T-helper 17 cell (primary cell): ENCODE data around the gene UBE2U. TPM values are rescaled to one million over a fixed set of nuclear protein-coding genes. Genes with fewer than 3 reads are reported as not detected.

Source experiments
- ATAC-seq: fragments of 150-1000 bp; cut with Tn5 transposase; 2 replicates; pipeline ENCODE4 v1.10.0; 2021; ENCODE audit warnings: mild to moderate bottlenecking, moderate library complexity
- DNase-seq, 3 donors: peaks; one replicate each; pipeline versions ENCODE4 v3.0.0 to v3.0.0-alpha.2; 2020 to 2021
- H3K9me3 ChIP-seq: one replicate; pipeline ENCODE4 v1.7.0; 2013; ENCODE audit warnings: low read length, mild to moderate bottlenecking; ENCODE audit not compliant: control insufficient read depth, poor library complexity, severe bottlenecking
- H3K27ac Mint-ChIP-seq: one replicate; pipeline ENCODE4 v1.8.0; 2022; ENCODE audit warnings: mild to moderate bottlenecking, moderate library complexity, mixed read lengths
- H3K27me3 Mint-ChIP-seq: one replicate; pipeline ENCODE4 v1.8.0; 2022; ENCODE audit warnings: mixed read lengths
- H3K36me3 Mint-ChIP-seq: one replicate; pipeline ENCODE4 v1.8.0; 2022; ENCODE audit warnings: low read depth, mixed read lengths
- H3K4me1 Mint-ChIP-seq: one replicate; pipeline ENCODE4 v1.8.0; 2022; ENCODE audit warnings: mild to moderate bottlenecking, mixed read lengths
- H3K4me3 Mint-ChIP-seq: one replicate; pipeline ENCODE4 v1.8.0; 2022; ENCODE audit warnings: mild to moderate bottlenecking, moderate library complexity, mixed read lengths
- total RNA-seq, 4 donors: library from RNA in 2 of 4; stranded (reverse) in 2 of 4; gene quantifications; one replicate each; pipeline ENCODE4 v1.2.3 and lab custom pipeline; 2022 to 2026

Gene UBE2U
- total RNA-seq, 2 donors from 2014 or later, result not detected

DNA sequence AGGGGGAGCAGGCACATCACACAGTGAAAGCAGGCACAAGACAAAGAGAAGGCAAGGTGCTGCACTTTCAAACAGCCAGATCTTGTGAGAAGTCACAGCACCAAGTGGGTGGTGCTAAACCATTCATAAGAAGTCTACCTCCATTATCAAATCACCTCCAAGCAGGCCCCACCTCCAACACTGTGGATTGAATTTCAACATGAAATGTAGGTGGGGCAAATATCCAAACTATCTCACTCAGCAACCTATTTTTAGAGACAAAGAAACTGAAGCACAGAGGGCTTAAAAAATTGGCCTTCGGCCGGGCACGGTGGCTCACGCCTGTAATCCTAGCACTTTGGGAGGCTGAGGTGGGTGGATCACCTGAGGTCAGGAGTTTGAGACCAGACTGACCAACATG lies 90.4 kb downstream of the UBE2U start:
- Mint-ChIP-seq H3K27me3 (peaks cover 55% of the 10 kb centered on the region), H3K4me3 (no peak overlapping the region), H3K27ac (no peak overlapping the region), H3K36me3 (no peaks in the 10 kb centered on the region), H3K4me1 (no peaks in the 10 kb centered on the region)
- DNase-seq, result no peak
- no peak for ATAC-seq
- H3K9me3 ChIP-seq, result no peaks in the 10 kb centered on the region

- H3K27ac Mint-ChIP-seq, result no peak overlapping the region
- H3K4me1 Mint-ChIP-seq, result no peaks in the 10 kb centered on the region
- no peak overlapping the region for H3K4me3 Mint-ChIP-seq
- peaks cover 51% of the 10 kb centered on the region for H3K27me3 Mint-ChIP-seq
- no peaks in the 10 kb centered on the region for H3K36me3 Mint-ChIP-seq
- no peak for ATAC-seq
- no peak for DNase-seq
- no peaks in the 10 kb centered on the region for H3K9me3 ChIP-seq
Observed at GRCh38 chr1:64295136-64295535, 91.7 kb downstream of the UBE2U start.

- Mint-ChIP-seq H3K27me3 (peaks cover 54% of the 10 kb centered on the region), H3K4me1 (no peaks in the 10 kb centered on the region), H3K36me3 (no peaks in the 10 kb centered on the region), H3K27ac (no peak overlapping the region), H3K4me3 (no peak overlapping the region)
- no peak for ATAC-seq
- no peak for DNase-seq
- no peaks in the 10 kb centered on the region for H3K9me3 ChIP-seq
Observed at GRCh38 chr1:64295561-64295960, 92.1 kb downstream of the UBE2U start.

DNA sequence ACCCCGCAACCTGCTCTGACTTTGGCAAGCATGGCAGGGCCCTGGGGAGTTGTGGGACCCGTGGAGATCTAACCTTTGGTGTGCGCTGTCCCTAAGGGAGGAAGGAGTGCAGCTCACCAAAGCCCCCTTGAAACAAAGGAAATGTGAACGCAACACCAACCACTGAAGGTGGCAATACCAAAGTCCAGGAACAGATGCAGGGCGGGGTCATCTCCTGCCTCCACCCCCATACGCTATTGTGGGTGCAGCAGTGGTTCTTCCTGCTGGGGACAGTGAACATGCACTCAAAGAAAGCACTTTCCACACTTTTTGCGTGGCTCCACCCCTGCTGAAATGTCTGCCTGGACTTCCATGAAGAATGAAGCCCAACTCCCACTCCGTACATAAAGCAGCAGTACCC lies 93.0 kb downstream of the UBE2U start:
- H3K4me3 Mint-ChIP-seq, result no peak overlapping the region
- no peaks in the 10 kb centered on the region for H3K36me3 Mint-ChIP-seq
- no peak for ATAC-seq
- no peak for DNase-seq
- H3K27me3 Mint-ChIP-seq, result peaks cover 53% of the 10 kb centered on the region
- H3K4me1 Mint-ChIP-seq, result no peaks in the 10 kb centered on the region
- no peaks in the 10 kb centered on the region for H3K9me3 ChIP-seq
- H3K27ac Mint-ChIP-seq, result no peak overlapping the region

GRCh38 chr1:64302194-64302593 lies 98.8 kb downstream of the UBE2U start:
- Mint-ChIP-seq H3K27me3 (peaks cover 34% of the 10 kb centered on the region), H3K4me1 (no peaks in the 10 kb centered on the region), H3K36me3 (no peaks in the 10 kb centered on the region), H3K4me3 (no peak overlapping the region), H3K27ac (no peak overlapping the region)
- no peaks in the 10 kb centered on the region for H3K9me3 ChIP-seq
- ATAC-seq, result no peak
- no peak for DNase-seq

DNA sequence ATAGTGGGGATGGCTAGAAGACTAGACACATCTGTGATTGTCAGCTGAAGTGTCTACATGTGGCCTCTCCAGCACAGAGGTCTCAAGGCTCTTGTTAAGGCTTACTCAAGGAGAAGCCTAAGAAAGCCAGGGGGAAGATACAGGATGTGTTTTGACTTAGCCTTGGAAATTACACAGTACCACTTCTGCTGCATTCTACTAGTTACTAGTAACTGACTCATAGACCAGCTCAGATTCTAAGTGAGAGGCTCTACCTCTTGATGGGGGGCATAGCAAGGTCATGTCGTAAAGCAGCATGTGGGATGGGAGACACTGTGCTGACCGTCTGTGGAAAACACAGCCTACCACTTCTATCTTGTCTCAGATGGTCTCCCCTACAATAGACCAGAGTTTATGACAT lies 99.5 kb downstream of the UBE2U start:
- DNase-seq (no peak), ATAC-seq (no peak)
- Mint-ChIP-seq H3K27me3 (peaks cover 31% of the 10 kb centered on the region), H3K4me3 (no peak overlapping the region), H3K27ac (no peak overlapping the region), H3K36me3 (no peaks in the 10 kb centered on the region), H3K4me1 (no peaks in the 10 kb centered on the region)
- no peaks in the 10 kb centered on the region for H3K9me3 ChIP-seq

DNA sequence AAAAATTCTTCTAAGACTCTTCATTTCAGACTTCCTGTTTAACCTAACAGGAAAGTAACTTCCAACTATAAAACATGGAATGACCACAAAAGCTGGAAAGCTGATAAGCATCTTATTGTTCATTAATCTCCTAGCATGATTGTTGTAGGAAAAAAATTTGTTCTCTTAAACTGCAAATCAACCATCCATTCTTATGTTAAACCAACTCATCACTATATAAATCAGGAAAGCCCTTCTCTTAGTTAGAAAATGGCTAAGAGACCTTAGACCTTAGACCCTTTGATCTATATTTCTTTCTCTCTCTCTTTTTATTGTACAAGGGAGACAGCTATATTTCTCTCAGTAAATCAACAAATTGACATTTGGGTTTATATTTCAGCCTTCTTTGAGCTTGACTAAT lies 101.4 kb downstream of the UBE2U start:
- H3K4me3 Mint-ChIP-seq, result no peak overlapping the region
- H3K27ac Mint-ChIP-seq, result no peak overlapping the region
- H3K9me3 ChIP-seq, result no peaks in the 10 kb centered on the region
- ATAC-seq (no peak), DNase-seq (no peak)
- H3K36me3 Mint-ChIP-seq, result no peaks in the 10 kb centered on the region
- peaks cover 31% of the 10 kb centered on the region for H3K27me3 Mint-ChIP-seq
- no peaks in the 10 kb centered on the region for H3K4me1 Mint-ChIP-seq

- no peak overlapping the region for H3K4me3 Mint-ChIP-seq
- no peaks in the 10 kb centered on the region for H3K9me3 ChIP-seq
- peaks cover 31% of the 10 kb centered on the region for H3K27me3 Mint-ChIP-seq
- H3K27ac Mint-ChIP-seq, result no peak overlapping the region
- DNase-seq, result no peak
- no peaks in the 10 kb centered on the region for H3K36me3 Mint-ChIP-seq
- no peaks in the 10 kb centered on the region for H3K4me1 Mint-ChIP-seq
- ATAC-seq, result no peak
Observed at GRCh38 chr1:64308866-64309265, 105.4 kb downstream of the UBE2U start.

DNA sequence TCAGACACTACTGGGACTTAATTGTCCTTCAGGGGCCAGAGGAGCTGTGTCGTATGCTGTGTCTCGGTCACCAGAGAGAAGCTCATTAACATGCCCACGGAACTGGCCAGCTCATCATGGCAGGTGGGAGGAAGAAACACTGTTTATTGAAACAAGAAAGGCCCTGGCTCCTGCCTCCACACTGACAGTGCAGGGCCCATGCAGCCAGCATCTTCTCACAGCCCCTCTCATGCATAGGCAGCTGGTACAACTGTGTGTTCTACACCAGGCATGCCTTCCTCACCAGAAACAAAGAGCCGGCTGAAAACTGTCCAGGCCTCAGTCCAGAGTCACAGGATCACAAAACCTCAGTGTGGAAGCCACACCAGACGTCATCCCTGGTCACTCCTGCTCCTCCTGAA lies 106.0 kb downstream of the UBE2U start:
- Mint-ChIP-seq H3K4me1 (no peaks in the 10 kb centered on the region), H3K4me3 (no peak overlapping the region), H3K36me3 (no peaks in the 10 kb centered on the region), H3K27me3 (peaks cover 31% of the 10 kb centered on the region), H3K27ac (no peak overlapping the region)
- H3K9me3 ChIP-seq, result no peaks in the 10 kb centered on the region
- ATAC-seq (no peak), DNase-seq (no peak)

GRCh38 chr1:64310760-64311159 lies 107.3 kb downstream of the UBE2U start:
- H3K27me3 Mint-ChIP-seq, result peaks cover 31% of the 10 kb centered on the region
- H3K9me3 ChIP-seq, result no peaks in the 10 kb centered on the region
- H3K4me3 Mint-ChIP-seq, result no peak overlapping the region
- no peaks in the 10 kb centered on the region for H3K36me3 Mint-ChIP-seq
- no peak overlapping the region for H3K27ac Mint-ChIP-seq
- no peaks in the 10 kb centered on the region for H3K4me1 Mint-ChIP-seq
- ATAC-seq, result no peak
- no peak for DNase-seq

- no peak overlapping the region for H3K4me3 Mint-ChIP-seq
- H3K36me3 Mint-ChIP-seq, result no peaks in the 10 kb centered on the region
- no peaks in the 10 kb centered on the region for H3K9me3 ChIP-seq
- ATAC-seq (no peak), DNase-seq (no peak)
- no peak overlapping the region for H3K27ac Mint-ChIP-seq
- peaks cover 26% of the 10 kb centered on the region for H3K27me3 Mint-ChIP-seq
- H3K4me1 Mint-ChIP-seq, result no peaks in the 10 kb centered on the region
Observed at GRCh38 chr1:64312431-64312830, 109.0 kb downstream of the UBE2U start.

DNA sequence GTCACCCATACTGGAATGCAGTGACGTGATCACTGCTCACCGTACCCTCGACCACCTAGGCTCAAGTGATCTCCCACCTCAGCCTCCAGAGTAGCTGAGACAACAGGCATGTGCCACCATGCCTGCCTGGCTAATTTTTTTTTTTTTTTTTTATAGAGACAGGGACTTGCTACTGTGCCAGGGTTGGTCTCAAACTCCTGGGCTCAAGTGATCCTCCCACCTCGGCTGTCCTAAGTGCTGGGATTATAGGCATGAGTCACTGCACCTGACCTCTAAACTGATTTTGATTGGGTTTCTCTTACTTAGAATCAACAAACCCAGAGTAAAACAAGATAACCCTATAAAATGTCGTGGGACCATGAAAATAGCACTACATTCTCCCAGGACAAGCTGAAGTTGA lies 112.0 kb downstream of the UBE2U start:
- H3K4me1 Mint-ChIP-seq, result no peaks in the 10 kb centered on the region
- no peaks in the 10 kb centered on the region for H3K9me3 ChIP-seq
- no peak for ATAC-seq
- H3K36me3 Mint-ChIP-seq, result no peaks in the 10 kb centered on the region
- no peak overlapping the region for H3K27ac Mint-ChIP-seq
- DNase-seq, result no peak
- peaks cover 24% of the 10 kb centered on the region for H3K27me3 Mint-ChIP-seq
- no peak overlapping the region for H3K4me3 Mint-ChIP-seq
